ENCODE results near the gene ZNF256.
"Not testable (repeated sequence)": the region's sequence is repeated elsewhere in the genome, so short reads cannot be mapped to it uniquely, and the experiment has no call there.

The ZNF256 gene

DNA sequence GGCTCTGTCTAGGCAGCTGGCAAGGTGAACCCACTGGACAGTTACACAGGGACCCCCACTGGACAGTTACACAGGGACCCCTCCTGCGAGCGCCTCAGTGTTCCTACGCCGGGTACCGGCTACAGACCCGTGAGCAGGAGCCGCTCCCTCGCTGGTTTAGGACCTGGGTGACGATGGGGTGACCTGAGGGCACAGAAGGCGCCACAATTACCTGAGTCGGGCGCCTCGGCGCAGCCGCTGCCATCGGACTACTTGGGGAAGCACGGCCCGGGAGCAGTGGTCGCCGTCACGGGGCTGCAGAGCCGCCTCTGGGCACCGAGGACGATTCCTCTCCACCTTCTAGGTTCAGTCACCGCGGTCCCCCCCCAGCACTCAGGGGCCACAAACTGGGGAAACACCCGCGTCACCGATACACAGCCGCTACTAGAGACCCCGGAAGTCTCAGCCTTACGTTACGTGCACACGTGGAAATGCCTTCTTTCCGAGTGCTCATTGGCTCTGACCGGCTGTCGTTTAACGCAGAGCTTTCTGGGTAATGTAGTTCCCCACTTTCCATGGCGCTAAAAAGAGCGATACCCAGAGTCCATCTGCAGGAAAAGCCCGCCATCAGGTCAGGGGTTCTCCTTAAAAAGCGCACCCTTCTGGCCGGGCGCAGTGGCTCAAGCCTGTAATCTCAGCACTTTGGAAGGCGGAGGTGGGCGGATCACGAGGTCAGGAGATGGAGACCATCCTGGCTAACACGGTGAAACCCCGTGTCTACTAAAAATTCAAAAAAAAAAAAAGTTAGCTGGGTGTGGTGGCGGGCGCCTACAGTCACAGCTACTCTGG, 31.1 kb downstream of the ZNF256 start, which contains the start of gene ZNF417:
ZNF417 (minus strand) TSS at position 425 of the 828 bp plus-strand sequence; CDS start at position 244, 181 bp downstream.
- not testable (repeated sequence) for H4K91ac ChIP-seq (ENCODE audit: low read depth, low read length, poor library complexity); H2BK12ac ChIP-seq (ENCODE audit: low read length); H2BK120ac ChIP-seq (ENCODE audit: low read depth, low read length); H3K14ac ChIP-seq (ENCODE audit: low read length); H3K4ac ChIP-seq (ENCODE audit: low read length); H2AK5ac ChIP-seq (ENCODE audit: low read depth, low read length); H3K18ac ChIP-seq (ENCODE audit: low read length); H2BK5ac ChIP-seq (ENCODE audit: low read length); H3K27me3 ChIP-seq (ENCODE audit: control insufficient read depth in 3 of 3, insufficient read depth in 3 of 3, low read depth in 1 of 3, low read length in 3 of 3); H3K4me1 ChIP-seq (ENCODE audit: control insufficient read depth in 2 of 2, insufficient read depth in 1 of 2, low read depth in 1 of 2, low read length in 2 of 2); H2BK15ac ChIP-seq (ENCODE audit: low read length); H4K8ac ChIP-seq (ENCODE audit: low read depth, low read length)
- peak within 1 kb of the TSS; percentile 34 for H3K23ac ChIP-seq (ENCODE audit: low read depth, low read length, poor library complexity)
- peak within 1 kb of the TSS; percentile 53 to 90 for H3K4me3 ChIP-seq (ENCODE audit: low read length in 2 of 2)
- WGBS, 2 donors (ENCODE audit: extremely low coverage in 2 of 2, insufficient read length in 2 of 2, insufficient replicate concordance in 1 of 2): no CpG with 5 or more reads among the region's 51 CpGs
- peak within 1 kb of the TSS; percentile 32 for H3K9ac ChIP-seq (ENCODE audit: low read depth, low read length, poor library complexity)
- H3K79me1 ChIP-seq (ENCODE audit: low read depth, low read length): peaks cover 12% of the 10 kb centered on the region
- H2AFZ ChIP-seq (ENCODE audit: low read length): peak within 1 kb of the TSS; percentile 81
- peaks cover 14 to 71% of the 10 kb centered on the region in 2 donors for H3K36me3 ChIP-seq (replicated peaks in 1 of 2; ENCODE audit: control insufficient read depth in 2 of 2, insufficient read depth in 2 of 2, low read length in 2 of 2)
- H3K27ac ChIP-seq (replicated peaks; ENCODE audit: low read length): peak within 1 kb of the TSS; percentile 58
- DNase-seq (ENCODE audit: low spot score): peak; percentile 96
- peak within 1 kb of the TSS; percentile 66 for H3K4me2 ChIP-seq (ENCODE audit: insufficient read depth, low read length, poor library complexity, severe bottlenecking)
- H3K9me3 ChIP-seq (replicated peaks in 1 of 2; ENCODE audit: control insufficient read depth in 2 of 2, insufficient read depth in 1 of 2, low read depth in 1 of 2, low read length in 2 of 2): peaks cover 2 to 34% of the 10 kb centered on the region in 2 donors

DNA sequence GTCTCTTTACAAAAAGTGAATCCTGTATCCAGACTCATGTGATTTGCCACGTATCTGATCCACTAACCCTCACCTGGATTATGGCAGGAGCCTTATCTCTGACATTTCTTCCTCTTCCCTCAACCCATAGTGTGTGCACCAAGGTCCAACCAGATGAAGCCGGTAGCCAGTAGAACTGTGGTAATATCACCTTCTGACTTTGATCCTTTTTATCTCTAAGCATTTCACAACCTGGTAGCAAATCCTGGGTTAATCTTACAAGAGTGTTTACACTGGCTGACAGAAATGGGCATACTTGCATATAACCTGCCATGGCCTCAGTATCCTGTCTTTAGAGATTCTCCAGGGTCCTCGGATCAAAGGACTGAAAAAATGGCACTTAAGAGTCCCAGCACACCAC, 33.0 kb downstream of the ZNF256 start:
- Histone ChIP-seq H3K79me1 (ENCODE audit: low read depth, low read length) (peaks cover 10% of the 10 kb centered on the region), H3K4me1 (ENCODE audit: control insufficient read depth in 2 of 2, insufficient read depth in 1 of 2, low read depth in 1 of 2, low read length in 2 of 2) (peaks cover 0 to 5% of the 10 kb centered on the region in 2 donors), H3K4ac (ENCODE audit: low read length) (no peak overlapping the region), H2BK12ac (ENCODE audit: low read length) (no peak overlapping the region), H3K27me3 (ENCODE audit: control insufficient read depth in 3 of 3, insufficient read depth in 3 of 3, low read depth in 1 of 3, low read length in 3 of 3) (no peaks in the 10 kb centered on the region), H2BK120ac (ENCODE audit: low read depth, low read length) (no peak overlapping the region), H3K14ac (ENCODE audit: low read length) (no peak overlapping the region), H3K4me2 (ENCODE audit: insufficient read depth, low read length, poor library complexity, severe bottlenecking) (no peak overlapping the region), H2BK5ac (ENCODE audit: low read length) (no peak overlapping the region), H2AK5ac (ENCODE audit: low read depth, low read length) (no peak overlapping the region), H3K23ac (ENCODE audit: low read depth, low read length, poor library complexity) (no peak overlapping the region), H3K18ac (ENCODE audit: low read length) (no peak overlapping the region), H3K27ac (replicated peaks; ENCODE audit: low read length) (no peak overlapping the region), H3K36me3 (replicated peaks in 1 of 2; ENCODE audit: control insufficient read depth in 2 of 2, insufficient read depth in 2 of 2, low read length in 2 of 2) (peaks cover 10 to 68% of the 10 kb centered on the region in 2 donors), H4K91ac (ENCODE audit: low read depth, low read length, poor library complexity) (no peak overlapping the region), H2BK15ac (ENCODE audit: low read length) (no peak overlapping the region), H3K9me3 (replicated peaks in 1 of 2; ENCODE audit: control insufficient read depth in 2 of 2, insufficient read depth in 1 of 2, low read depth in 1 of 2, low read length in 2 of 2) (peaks cover 0 to 32% of the 10 kb centered on the region in 2 donors), H2AFZ (ENCODE audit: low read length) (no peak overlapping the region), H3K9ac (ENCODE audit: low read depth, low read length, poor library complexity) (no peak overlapping the region), H3K4me3 (ENCODE audit: low read length in 2 of 2) (no peak overlapping the region), H4K8ac (ENCODE audit: low read depth, low read length) (no peak overlapping the region)
- no CpG with 5 or more reads among the region's 3 CpGs for WGBS, 2 donors (ENCODE audit: extremely low coverage in 2 of 2, insufficient read length in 2 of 2, insufficient replicate concordance in 1 of 2)
- no peak for DNase-seq (ENCODE audit: low spot score)

DNA sequence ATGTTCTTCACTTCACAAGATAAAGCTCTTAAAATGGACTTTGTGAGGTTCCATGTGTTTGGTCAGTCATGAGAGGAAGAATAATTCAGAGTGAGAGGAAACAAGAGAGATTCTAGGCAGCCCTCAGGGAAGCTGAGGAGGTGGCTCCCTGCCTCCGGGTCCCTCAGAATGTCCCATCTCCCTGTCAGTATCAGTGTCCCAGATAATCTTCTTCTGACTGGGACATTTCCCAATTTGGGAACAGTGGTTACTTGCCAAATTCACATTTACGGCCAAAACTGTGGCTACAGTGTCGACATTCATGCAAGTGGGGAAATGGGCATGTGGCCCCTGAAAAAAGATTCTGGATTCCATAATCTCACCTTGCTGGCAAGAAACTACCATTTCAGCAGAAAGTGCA, 40.1 kb downstream of the ZNF256 start:
- peaks cover 0 to 28% of the 10 kb centered on the region in 2 donors for H3K9me3 ChIP-seq (replicated peaks in 1 of 2; ENCODE audit: control insufficient read depth in 2 of 2, insufficient read depth in 1 of 2, low read depth in 1 of 2, low read length in 2 of 2)
- no peak overlapping the region for H3K4me2 ChIP-seq (ENCODE audit: insufficient read depth, low read length, poor library complexity, severe bottlenecking)
- no peak for DNase-seq (ENCODE audit: low spot score)
- H3K4me1 ChIP-seq (ENCODE audit: control insufficient read depth in 2 of 2, insufficient read depth in 1 of 2, low read depth in 1 of 2, low read length in 2 of 2): no peaks in the 10 kb centered on the region
- H3K27me3 ChIP-seq (ENCODE audit: control insufficient read depth in 3 of 3, insufficient read depth in 3 of 3, low read depth in 1 of 3, low read length in 3 of 3): no peaks in the 10 kb centered on the region
- peaks cover 19 to 69% of the 10 kb centered on the region in 2 donors for H3K36me3 ChIP-seq (replicated peaks in 1 of 2; ENCODE audit: control insufficient read depth in 2 of 2, insufficient read depth in 2 of 2, low read length in 2 of 2)
- no peak overlapping the region for H3K18ac ChIP-seq (ENCODE audit: low read length)
- peaks cover 4% of the 10 kb centered on the region for H3K79me1 ChIP-seq (ENCODE audit: low read depth, low read length)
- H3K4me3 ChIP-seq (ENCODE audit: low read length in 2 of 2): no peak overlapping the region
- no peak overlapping the region for H2BK15ac ChIP-seq (ENCODE audit: low read length)
- H2AK5ac ChIP-seq (ENCODE audit: low read depth, low read length): no peak overlapping the region
- no peak overlapping the region for H3K9ac ChIP-seq (ENCODE audit: low read depth, low read length, poor library complexity)
- no peak overlapping the region for H3K27ac ChIP-seq (replicated peaks; ENCODE audit: low read length)
- H3K4ac ChIP-seq (ENCODE audit: low read length): no peak overlapping the region
- H3K14ac ChIP-seq (ENCODE audit: low read length): no peak overlapping the region
- no peak overlapping the region for H2AFZ ChIP-seq (ENCODE audit: low read length)
- WGBS, 2 donors (ENCODE audit: extremely low coverage in 2 of 2, insufficient read length in 2 of 2, insufficient replicate concordance in 1 of 2): no CpG with 5 or more reads among the region's 3 CpGs
- no peak overlapping the region for H2BK12ac ChIP-seq (ENCODE audit: low read length)
- no peak overlapping the region for H2BK120ac ChIP-seq (ENCODE audit: low read depth, low read length)
- H4K8ac ChIP-seq (ENCODE audit: low read depth, low read length): no peak overlapping the region
- no peak overlapping the region for H2BK5ac ChIP-seq (ENCODE audit: low read length)
- no peak overlapping the region for H3K23ac ChIP-seq (ENCODE audit: low read depth, low read length, poor library complexity)
- no peak overlapping the region for H4K91ac ChIP-seq (ENCODE audit: low read depth, low read length, poor library complexity)

DNA sequence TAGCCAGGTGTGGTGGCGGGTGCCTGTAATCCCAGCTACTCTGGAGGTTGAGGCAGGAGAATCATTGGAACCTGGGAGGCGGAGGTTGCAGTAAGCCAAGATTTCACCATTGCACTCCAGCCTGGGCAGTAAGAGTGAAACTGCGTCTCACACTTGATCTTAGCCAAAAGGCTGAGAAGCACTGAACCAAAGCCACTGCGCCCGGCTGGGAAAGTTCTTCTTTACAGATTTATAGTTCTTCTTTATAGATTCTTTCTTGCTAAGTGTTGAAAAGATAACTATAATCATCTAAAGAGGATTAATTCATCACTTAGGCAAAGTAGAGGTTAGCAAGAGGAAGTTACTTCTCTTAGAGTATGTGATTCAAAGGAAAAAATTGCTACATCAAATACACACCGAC, 42.2 kb downstream of the ZNF256 start:
- Histone ChIP-seq H3K4me3 (ENCODE audit: low read length in 2 of 2) (no peak overlapping the region), H2BK12ac (ENCODE audit: low read length) (no peak overlapping the region), H3K23ac (ENCODE audit: low read depth, low read length, poor library complexity) (no peak overlapping the region), H4K8ac (ENCODE audit: low read depth, low read length) (no peak overlapping the region), H3K79me1 (ENCODE audit: low read depth, low read length) (no peaks in the 10 kb centered on the region), H3K36me3 (replicated peaks in 1 of 2; ENCODE audit: control insufficient read depth in 2 of 2, insufficient read depth in 2 of 2, low read length in 2 of 2) (peaks cover 11 to 56% of the 10 kb centered on the region in 2 donors), H2BK120ac (ENCODE audit: low read depth, low read length) (no peak overlapping the region), H3K4ac (ENCODE audit: low read length) (no peak overlapping the region), H3K18ac (ENCODE audit: low read length) (no peak overlapping the region), H3K9ac (ENCODE audit: low read depth, low read length, poor library complexity) (no peak overlapping the region), H2BK15ac (ENCODE audit: low read length) (no peak overlapping the region), H3K4me1 (ENCODE audit: control insufficient read depth in 2 of 2, insufficient read depth in 1 of 2, low read depth in 1 of 2, low read length in 2 of 2) (no peaks in the 10 kb centered on the region), H2AK5ac (ENCODE audit: low read depth, low read length) (no peak overlapping the region), H3K14ac (ENCODE audit: low read length) (no peak overlapping the region), H4K91ac (ENCODE audit: low read depth, low read length, poor library complexity) (no peak overlapping the region), H3K27me3 (ENCODE audit: control insufficient read depth in 3 of 3, insufficient read depth in 3 of 3, low read depth in 1 of 3, low read length in 3 of 3) (no peaks in the 10 kb centered on the region), H2AFZ (ENCODE audit: low read length) (no peak overlapping the region), H3K27ac (replicated peaks; ENCODE audit: low read length) (no peak overlapping the region), H3K4me2 (ENCODE audit: insufficient read depth, low read length, poor library complexity, severe bottlenecking) (no peak overlapping the region), H2BK5ac (ENCODE audit: low read length) (no peak overlapping the region), H3K9me3 (replicated peaks in 1 of 2; ENCODE audit: control insufficient read depth in 2 of 2, insufficient read depth in 1 of 2, low read depth in 1 of 2, low read length in 2 of 2) (peaks cover 0 to 19% of the 10 kb centered on the region in 2 donors)
- no CpG with 5 or more reads among the region's 6 CpGs for WGBS, 2 donors (ENCODE audit: extremely low coverage in 2 of 2, insufficient read length in 2 of 2, insufficient replicate concordance in 1 of 2)
- no peak for DNase-seq (ENCODE audit: low spot score)

All from neuronal stem cell (in vitro differentiated cells).